ENCODE data around the gene PPP1R36.
"Not testable (repeated sequence)": the region's sequence is repeated elsewhere in the genome, so short reads cannot be mapped to it uniquely, and the experiment has no call there.

PPP1R36 gene

GRCh38 chr14:64563696-64564095 is 13.9 kb downstream of the PPP1R36 start:
- ATAC-seq (replicated peaks) (no peak), DNase-seq (no peak)
- Mint-ChIP-seq H3K4me3 (no peak overlapping the region), H3K9me3 (no peaks in the 10 kb centered on the region), H3K27me3 (peaks cover 0 to 9% of the 10 kb centered on the region in 2 donors), H3K27ac (no peak overlapping the region), H3K4me1 (ENCODE audit: low read depth in 2 of 2) (peaks cover 3 to 12% of the 10 kb centered on the region in 2 donors), H3K36me3 (ENCODE audit: insufficient read depth) (no peaks in the 10 kb centered on the region)

GRCh38 chr14:64566651-64567122 is 16.9 kb downstream of the PPP1R36 start:
- no peak for DNase-seq

GRCh38 chr14:64569138-64569631 is 19.4 kb downstream of the PPP1R36 start:
- Mint-ChIP-seq H3K27ac (no peak overlapping the region), H3K4me3 (no peak overlapping the region), H3K27me3 (peaks cover 0 to 9% of the 10 kb centered on the region in 2 donors), H3K9me3 (no peaks in the 10 kb centered on the region), H3K36me3 (ENCODE audit: insufficient read depth) (no peaks in the 10 kb centered on the region), H3K4me1 (ENCODE audit: low read depth in 2 of 2) (no peaks in the 10 kb centered on the region)
- ATAC-seq (replicated peaks) (no peak), DNase-seq (no peak)

More at GRCh38 chr14:64566651-64567122, 16.9 kb downstream of the PPP1R36 start:
- H3K27ac Mint-ChIP-seq, result no peak overlapping the region
- H3K36me3 Mint-ChIP-seq (ENCODE audit: insufficient read depth), result no peaks in the 10 kb centered on the region
- H3K9me3 Mint-ChIP-seq, result no peaks in the 10 kb centered on the region
- H3K4me1 Mint-ChIP-seq (ENCODE audit: low read depth in 2 of 2), result peaks cover under 1 to 1% of the 10 kb centered on the region in 2 donors
- peaks cover 0 to 9% of the 10 kb centered on the region in 2 donors for H3K27me3 Mint-ChIP-seq
- ATAC-seq (replicated peaks), result no peak
- H3K4me3 Mint-ChIP-seq, result no peak overlapping the region

- H3K36me3 Mint-ChIP-seq (ENCODE audit: insufficient read depth); ATAC-seq (replicated peaks); DNase-seq; H3K27ac Mint-ChIP-seq; H3K4me1 Mint-ChIP-seq (ENCODE audit: low read depth in 2 of 2); H3K4me3 Mint-ChIP-seq; H3K27me3 Mint-ChIP-seq; H3K9me3 Mint-ChIP-seq: not testable (repeated sequence)
Observed at GRCh38 chr14:64569646-64570045, 19.9 kb downstream of the PPP1R36 start.

- H3K36me3 Mint-ChIP-seq (ENCODE audit: insufficient read depth), result no peaks in the 10 kb centered on the region
- H3K9me3 Mint-ChIP-seq, result no peaks in the 10 kb centered on the region
- H3K4me1 Mint-ChIP-seq (ENCODE audit: low read depth in 2 of 2), result no peaks in the 10 kb centered on the region
- no peak overlapping the region for H3K4me3 Mint-ChIP-seq
- ATAC-seq (replicated peaks), result no peak
- no peaks in the 10 kb centered on the region for H3K27me3 Mint-ChIP-seq
- no peak overlapping the region for H3K27ac Mint-ChIP-seq
- DNase-seq, result no peak
Observed at GRCh38 chr14:64572386-64573104, 22.8 kb downstream of the PPP1R36 start.

GRCh38 chr14:64573109-64573508 is 23.3 kb downstream of the PPP1R36 start:
- H3K36me3 Mint-ChIP-seq (ENCODE audit: insufficient read depth), result no peaks in the 10 kb centered on the region
- no peaks in the 10 kb centered on the region for H3K4me1 Mint-ChIP-seq (ENCODE audit: low read depth in 2 of 2)
- no peak overlapping the region for H3K27ac Mint-ChIP-seq
- no peaks in the 10 kb centered on the region for H3K9me3 Mint-ChIP-seq
- ATAC-seq (replicated peaks), result no peak
- no peaks in the 10 kb centered on the region for H3K27me3 Mint-ChIP-seq
- H3K4me3 Mint-ChIP-seq, result no peak overlapping the region
- no peak for DNase-seq

GRCh38 chr14:64574371-64575107 is 24.8 kb downstream of the PPP1R36 start:
- H3K9me3 Mint-ChIP-seq, result no peaks in the 10 kb centered on the region
- DNase-seq (no peak), ATAC-seq (replicated peaks) (no peak)
- H3K4me3 Mint-ChIP-seq, result no peak overlapping the region
- no peaks in the 10 kb centered on the region for H3K27me3 Mint-ChIP-seq
- no peaks in the 10 kb centered on the region for H3K36me3 Mint-ChIP-seq (ENCODE audit: insufficient read depth)
- H3K27ac Mint-ChIP-seq, result no peak overlapping the region
- no peaks in the 10 kb centered on the region for H3K4me1 Mint-ChIP-seq (ENCODE audit: low read depth in 2 of 2)

GRCh38 chr14:64577211-64577610 is 27.4 kb downstream of the PPP1R36 start:
- no peaks in the 10 kb centered on the region for H3K27me3 Mint-ChIP-seq
- ATAC-seq (replicated peaks) (no peak), DNase-seq (no peak)
- no peak overlapping the region for H3K4me3 Mint-ChIP-seq
- H3K4me1 Mint-ChIP-seq (ENCODE audit: low read depth in 2 of 2), result no peaks in the 10 kb centered on the region
- no peak overlapping the region for H3K27ac Mint-ChIP-seq
- H3K9me3 Mint-ChIP-seq, result no peaks in the 10 kb centered on the region
- H3K36me3 Mint-ChIP-seq (ENCODE audit: insufficient read depth), result no peaks in the 10 kb centered on the region

GRCh38 chr14:64580467-64580866 is 30.7 kb downstream of the PPP1R36 start:
- Mint-ChIP-seq H3K27ac (no peak overlapping the region), H3K27me3 (no peaks in the 10 kb centered on the region), H3K36me3 (ENCODE audit: insufficient read depth) (no peaks in the 10 kb centered on the region), H3K9me3 (no peaks in the 10 kb centered on the region), H3K4me1 (ENCODE audit: low read depth in 2 of 2) (no peaks in the 10 kb centered on the region), H3K4me3 (no peak overlapping the region)
- no peak for ATAC-seq (replicated peaks)
- DNase-seq, result no peak

- Mint-ChIP-seq H3K27me3 (no peaks in the 10 kb centered on the region), H3K36me3 (ENCODE audit: insufficient read depth) (no peaks in the 10 kb centered on the region), H3K4me1 (ENCODE audit: low read depth in 2 of 2) (no peaks in the 10 kb centered on the region), H3K4me3 (no peak overlapping the region), H3K27ac (no peak overlapping the region), H3K9me3 (no peaks in the 10 kb centered on the region)
- ATAC-seq (replicated peaks) (no peak), DNase-seq (no peak)
Observed at GRCh38 chr14:64581363-64581762, 31.6 kb downstream of the PPP1R36 start.

- Mint-ChIP-seq H3K4me3 (no peak overlapping the region), H3K27ac (no peak overlapping the region), H3K9me3 (no peaks in the 10 kb centered on the region), H3K27me3 (no peaks in the 10 kb centered on the region), H3K4me1 (ENCODE audit: low read depth in 2 of 2) (no peaks in the 10 kb centered on the region), H3K36me3 (ENCODE audit: insufficient read depth) (no peaks in the 10 kb centered on the region)
- ATAC-seq (replicated peaks), result no peak
- no peak for DNase-seq
Observed at GRCh38 chr14:64581817-64582216, 32.1 kb downstream of the PPP1R36 start.

GRCh38 chr14:64584190-64584589 is 34.4 kb downstream of the PPP1R36 start:
- no peak for ATAC-seq (replicated peaks)
- no peak for DNase-seq
- H3K27ac Mint-ChIP-seq, result no peak overlapping the region
- no peak overlapping the region for H3K4me3 Mint-ChIP-seq
- H3K27me3 Mint-ChIP-seq, result no peaks in the 10 kb centered on the region
- H3K9me3 Mint-ChIP-seq, result no peaks in the 10 kb centered on the region
- H3K4me1 Mint-ChIP-seq (ENCODE audit: low read depth in 2 of 2), result no peaks in the 10 kb centered on the region
- no peaks in the 10 kb centered on the region for H3K36me3 Mint-ChIP-seq (ENCODE audit: insufficient read depth)

GRCh38 chr14:64591809-64592208 is 42.0 kb downstream of the PPP1R36 start:
- ATAC-seq (replicated peaks), result no peak
- H3K27ac Mint-ChIP-seq, result no peak overlapping the region
- H3K9me3 Mint-ChIP-seq, result no peaks in the 10 kb centered on the region

GRCh38 chr14:64594438-64594837 is 44.7 kb downstream of the PPP1R36 start:
- Mint-ChIP-seq H3K4me3 (no peak overlapping the region), H3K27me3 (peaks cover 6 to 16% of the 10 kb centered on the region in 2 donors), H3K4me1 (ENCODE audit: low read depth in 2 of 2) (no peaks in the 10 kb centered on the region), H3K27ac (no peak overlapping the region), H3K36me3 (ENCODE audit: insufficient read depth) (peaks cover 3% of the 10 kb centered on the region), H3K9me3 (no peaks in the 10 kb centered on the region)
- no peak for ATAC-seq (replicated peaks)
- DNase-seq, result no peak

More at GRCh38 chr14:64591809-64592208, 42.0 kb downstream of the PPP1R36 start:
- Mint-ChIP-seq H3K4me3 (no peak overlapping the region), H3K27me3 (peaks cover 6 to 16% of the 10 kb centered on the region in 2 donors), H3K4me1 (ENCODE audit: low read depth in 2 of 2) (no peaks in the 10 kb centered on the region), H3K36me3 (ENCODE audit: insufficient read depth) (peaks cover 3% of the 10 kb centered on the region)
- no peak for DNase-seq

Measured in effector memory CD8-positive, alpha-beta T cell (primary cell).